ENCODE measurements around the gene PRPS1. TPM values are rescaled to one million over a fixed set of nuclear protein-coding genes. Genes with fewer than 3 reads are reported as not detected.

PRPS1 gene
- total and polyA plus RNA-seq, 4 donors = 13.3 to 32.2 (median 26.1) TPM

DNA sequence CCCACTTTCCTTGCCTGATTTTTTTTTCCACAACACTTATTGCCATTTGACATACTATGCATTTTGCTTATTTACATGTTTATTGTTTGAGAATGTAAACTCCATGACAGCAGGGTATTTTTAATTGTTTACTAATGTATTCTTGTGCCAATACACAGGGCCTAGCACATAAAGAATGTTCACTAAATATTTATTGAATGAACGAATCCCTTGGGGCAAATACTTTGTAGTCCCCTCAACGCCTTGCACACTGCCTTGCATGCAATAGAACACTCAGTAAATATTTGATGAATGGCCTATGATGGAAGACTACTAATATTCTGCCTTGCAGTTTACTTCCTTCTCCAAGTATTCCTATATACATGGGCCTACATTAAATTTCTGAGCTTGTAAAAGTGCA, 1.4 kb upstream of the PRPS1 start:
- Histone ChIP-seq H3K27ac (ENCODE audit: low read depth in 1 of 2, low read length in 2 of 2) (no peak overlapping the region), H3K36me3 (ENCODE audit: control insufficient read depth in 4 of 4, insufficient read depth in 3 of 4, low read depth in 1 of 4, low read length in 3 of 4) (no peaks in the 10 kb centered on the region), H3K9ac (ENCODE audit: low read depth in 1 of 2, low read length in 2 of 2) (no peak overlapping the region), H3K27me3 (ENCODE audit: control insufficient read depth in 4 of 4, insufficient read depth in 4 of 4, low read length in 3 of 4) (no peaks in the 10 kb centered on the region), H3K4me1 (ENCODE audit: control insufficient read depth in 4 of 4, insufficient read depth in 4 of 4, low read length in 3 of 4) (peaks cover 2 to 5% (median 3%) of the 10 kb centered on the region in 4 donors), H3K9me3 (ENCODE audit: control insufficient read depth in 4 of 4, low read length in 3 of 4) (peaks cover 0 to 2% (median 0%) of the 10 kb centered on the region in 4 donors), H3K4me3 (ENCODE audit: low read depth in 1 of 3, low read length in 3 of 3) (no peak overlapping the region)
- TF ChIP-seq, protein P1, sequence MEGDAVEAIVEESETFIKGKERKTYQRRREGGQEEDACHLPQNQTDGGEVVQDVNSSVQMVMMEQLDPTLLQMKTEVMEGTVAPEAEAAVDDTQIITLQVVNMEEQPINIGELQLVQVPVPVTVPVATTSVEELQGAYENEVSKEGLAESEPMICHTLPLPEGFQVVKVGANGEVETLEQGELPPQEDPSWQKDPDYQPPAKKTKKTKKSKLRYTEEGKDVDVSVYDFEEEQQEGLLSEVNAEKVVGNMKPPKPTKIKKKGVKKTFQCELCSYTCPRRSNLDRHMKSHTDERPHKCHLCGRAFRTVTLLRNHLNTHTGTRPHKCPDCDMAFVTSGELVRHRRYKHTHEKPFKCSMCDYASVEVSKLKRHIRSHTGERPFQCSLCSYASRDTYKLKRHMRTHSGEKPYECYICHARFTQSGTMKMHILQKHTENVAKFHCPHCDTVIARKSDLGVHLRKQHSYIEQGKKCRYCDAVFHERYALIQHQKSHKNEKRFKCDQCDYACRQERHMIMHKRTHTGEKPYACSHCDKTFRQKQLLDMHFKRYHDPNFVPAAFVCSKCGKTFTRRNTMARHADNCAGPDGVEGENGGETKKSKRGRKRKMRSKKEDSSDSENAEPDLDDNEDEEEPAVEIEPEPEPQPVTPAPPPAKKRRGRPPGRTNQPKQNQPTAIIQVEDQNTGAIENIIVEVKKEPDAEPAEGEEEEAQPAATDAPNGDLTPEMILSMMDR (IDR thresholded peaks at IDR 0.05; ENCODE audit: low read depth, low read length, missing input control) = no peak
- no peak for TF ChIP-seq RXRA (IDR thresholded peaks at IDR 0.05)
- no peak for DNase-seq (ENCODE audit: low spot score)
- WGBS = 82% methylated on average over 2 of the region's 2 CpGs

- no peak for DNase-seq (ENCODE audit: low spot score)
- no peaks in the 10 kb centered on the region for H3K36me3 ChIP-seq (ENCODE audit: control insufficient read depth in 4 of 4, insufficient read depth in 3 of 4, low read depth in 1 of 4, low read length in 3 of 4)
- no peaks in the 10 kb centered on the region for H3K27me3 ChIP-seq (ENCODE audit: control insufficient read depth in 4 of 4, insufficient read depth in 4 of 4, low read length in 3 of 4)
- TF ChIP-seq TAF1 (conservative IDR thresholded peaks at IDR 0.05) (no peak), ZBTB33 (IDR thresholded peaks at IDR 0.05) (no peak), HNF4A (conservative IDR thresholded peaks at IDR 0.05) (no peak), RAD21 (IDR thresholded peaks at IDR 0.05) (no peak), RXRA (IDR thresholded peaks at IDR 0.05) (no peak), SP1 (IDR thresholded peaks at IDR 0.05) (no peak), FOXA2 (IDR thresholded peaks at IDR 0.05) (no peak), FOXA1 (IDR thresholded peaks at IDR 0.05) (no peak), GABPA (IDR thresholded peaks at IDR 0.05 in 1 of 2, conservative IDR thresholded peaks at IDR 0.05 in 1 of 2) (no peak), YY1 (IDR thresholded peaks at IDR 0.05) (no peak)
- TF ChIP-seq, protein P2, sequence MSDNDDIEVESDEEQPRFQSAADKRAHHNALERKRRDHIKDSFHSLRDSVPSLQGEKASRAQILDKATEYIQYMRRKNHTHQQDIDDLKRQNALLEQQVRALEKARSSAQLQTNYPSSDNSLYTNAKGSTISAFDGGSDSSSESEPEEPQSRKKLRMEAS (IDR thresholded peaks at IDR 0.05) = no peak
- H3K27ac ChIP-seq (ENCODE audit: low read depth in 1 of 2, low read length in 2 of 2) = peak overlapping the region; percentile 80 to 91
- peaks cover 2 to 9% (median 4%) of the 10 kb centered on the region in 4 donors for H3K4me1 ChIP-seq (ENCODE audit: control insufficient read depth in 4 of 4, insufficient read depth in 4 of 4, low read length in 3 of 4)
- peak overlapping the region; percentile 72 to 88 for H3K9ac ChIP-seq (ENCODE audit: low read depth in 1 of 2, low read length in 2 of 2)
- H3K9me3 ChIP-seq (ENCODE audit: control insufficient read depth in 4 of 4, low read length in 3 of 4) = no peaks in the 10 kb centered on the region
- H3K4me3 ChIP-seq (ENCODE audit: low read depth in 1 of 3, low read length in 3 of 3) = peak overlapping the region; percentile 64 to 90 (median 70)
- WGBS = under 1% methylated on average over 29 of the region's 29 CpGs
Observed at GRCh38 chrX:107628662-107629539, 591 bp downstream of the PRPS1 start.

DNA sequence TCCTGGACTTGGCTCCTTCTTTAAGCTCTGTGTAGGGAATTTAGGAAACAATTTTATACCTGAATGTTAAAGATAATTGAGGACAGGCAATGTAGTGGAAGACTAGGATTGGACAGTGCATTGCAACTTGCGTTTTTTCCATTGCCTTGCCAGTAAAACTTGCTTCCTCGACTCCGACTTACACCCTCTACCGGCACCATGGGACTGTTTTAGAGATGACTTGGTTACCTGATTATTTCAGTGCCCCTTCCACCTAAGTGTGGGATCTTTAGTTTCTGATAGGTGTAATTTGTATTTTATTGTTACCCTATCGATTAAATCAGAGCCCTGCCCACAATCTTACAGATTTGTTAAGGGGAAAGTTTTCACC, 1.2 kb downstream of the PRPS1 start:
- no peaks in the 10 kb centered on the region for H3K9me3 ChIP-seq (ENCODE audit: control insufficient read depth in 4 of 4, low read length in 3 of 4)
- peak overlapping the region; percentile 64 to 90 (median 70) for H3K4me3 ChIP-seq (ENCODE audit: low read depth in 1 of 3, low read length in 3 of 3)
- 2% methylated on average over 5 of the region's 5 CpGs for WGBS
- H3K9ac ChIP-seq (ENCODE audit: low read depth in 1 of 2, low read length in 2 of 2) = peak overlapping the region in 1 of 2 donors; percentile 88
- H3K27ac ChIP-seq (ENCODE audit: low read depth in 1 of 2, low read length in 2 of 2) = peak overlapping the region; percentile 80 to 91
- no peak for DNase-seq (ENCODE audit: low spot score)
- no peaks in the 10 kb centered on the region for H3K27me3 ChIP-seq (ENCODE audit: control insufficient read depth in 4 of 4, insufficient read depth in 4 of 4, low read length in 3 of 4)
- TF ChIP-seq NR2F2 (IDR thresholded peaks at IDR 0.05) = no peak
- TF ChIP-seq SP1 (IDR thresholded peaks at IDR 0.05) = no peak
- no peak for TF ChIP-seq HNF4A (conservative IDR thresholded peaks at IDR 0.05)
- TF ChIP-seq RAD21 (IDR thresholded peaks at IDR 0.05) = no peak
- TF ChIP-seq FOXA1 (IDR thresholded peaks at IDR 0.05) = no peak
- no peak for TF ChIP-seq EGR1 (IDR thresholded peaks at IDR 0.05; ENCODE audit: low read depth in 2 of 2)
- TF ChIP-seq HNF4G (IDR thresholded peaks at IDR 0.05) = no peak
- no peak for TF ChIP-seq RXRA (IDR thresholded peaks at IDR 0.05)
- TF ChIP-seq TAF1 (conservative IDR thresholded peaks at IDR 0.05) = no peak
- TF ChIP-seq FOXA2 (IDR thresholded peaks at IDR 0.05) = no peak
- TF ChIP-seq YY1 (IDR thresholded peaks at IDR 0.05) = no peak
- no peaks in the 10 kb centered on the region for H3K36me3 ChIP-seq (ENCODE audit: control insufficient read depth in 4 of 4, insufficient read depth in 3 of 4, low read depth in 1 of 4, low read length in 3 of 4)
- peaks cover 2 to 9% (median 4%) of the 10 kb centered on the region in 4 donors for H3K4me1 ChIP-seq (ENCODE audit: control insufficient read depth in 4 of 4, insufficient read depth in 4 of 4, low read length in 3 of 4)

Data from liver (tissue), 9 donors.